Stimulated activated CD8-positive, alpha-beta memory T cell treated with anti-CD3 and anti-CD28 coated beads, Interleukin-4, amount 100 ng/mL, for 24 hours (primary cell): Measurements from ENCODE around the gene ZNF225.
A peak's percentile ranks its signal among the peaks of the same experiment; 100 is the strongest.
"Not testable (repeated sequence)": the region's sequence is repeated elsewhere in the genome, so short reads cannot be mapped to it uniquely, and the experiment has no call there.

Experiments used
- DNase-seq: peaks from one replicate; pipeline ENCODE4 v3.0.0-alpha.2; 2020; ENCODE audit warnings: low read depth

ZNF225 gene

GRCh38 chr19:44163789-44164188 lies 50.6 kb downstream of the ZNF225 start:
- no peak for DNase-seq

DNA sequence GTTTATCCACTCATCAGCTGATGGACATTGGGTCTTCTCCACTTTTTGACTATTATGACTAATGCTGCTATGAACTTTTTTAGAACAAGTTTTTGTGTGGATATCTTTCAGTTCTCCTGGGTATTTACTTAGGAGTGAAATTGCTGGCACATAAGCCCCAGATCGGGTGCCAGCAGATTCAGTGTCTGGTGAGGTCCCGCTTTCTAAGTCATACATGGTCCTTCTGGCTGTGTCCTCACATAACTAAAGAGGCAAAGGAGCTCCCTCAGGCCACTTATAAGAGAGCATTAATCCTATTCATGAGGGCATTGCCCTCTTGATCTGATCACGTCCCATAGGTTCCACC lies 51.1 kb downstream of the ZNF225 start:
- no peak for DNase-seq

DNA sequence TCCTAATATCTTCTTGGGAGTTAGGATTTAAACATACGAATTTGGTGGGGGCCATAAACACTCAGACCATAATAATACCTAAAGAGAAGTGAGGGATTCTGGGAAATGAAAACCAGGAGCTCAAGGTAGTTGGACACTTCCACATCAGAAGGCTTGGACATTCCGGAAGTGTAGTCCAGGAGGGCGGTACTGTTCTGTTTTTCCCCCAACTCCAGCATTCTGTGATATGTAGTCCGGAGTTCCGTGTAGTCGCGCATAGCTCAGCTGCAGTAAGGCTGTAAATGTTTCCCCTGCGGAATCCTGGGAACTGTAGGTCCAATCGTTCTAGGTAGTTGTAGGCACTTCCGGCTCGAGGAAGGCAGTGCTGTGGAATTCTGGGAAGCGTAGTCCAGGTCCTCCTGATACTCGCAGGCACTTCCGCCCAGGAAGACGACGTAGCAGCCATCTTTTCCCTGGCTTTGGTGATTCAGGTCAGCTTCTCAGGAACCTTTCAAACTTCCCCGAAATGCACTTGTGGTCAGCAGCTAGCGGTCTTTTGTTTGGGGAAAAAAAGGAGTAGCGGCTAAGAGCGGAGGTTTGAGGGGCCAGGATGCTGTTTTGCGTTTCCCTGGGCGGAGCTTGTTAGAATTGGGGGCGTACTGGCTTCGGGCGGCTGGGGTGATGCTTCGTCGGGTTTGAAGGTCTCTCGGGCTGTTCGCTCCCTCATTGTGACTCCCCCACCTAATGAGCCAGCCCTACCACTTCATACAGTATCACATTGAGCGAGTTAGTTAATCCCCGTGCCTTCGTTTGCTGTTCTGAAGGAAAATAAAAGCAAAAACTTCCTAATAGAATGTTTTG lies 51.7 kb downstream of the ZNF225 start, which contains the start of gene ZNF226:
Gene ZNF226 (plus strand): TSS at position 428 of the 840 bp plus-strand sequence. CDS start 4,981 bp downstream, outside the sequence.
- DNase-seq, result peak; percentile 72

- DNase-seq, result not testable (repeated sequence)
Observed at GRCh38 chr19:44170660-44171059, 57.5 kb downstream of the ZNF225 start.

- DNase-seq, result no peak
Observed at GRCh38 chr19:44176590-44176989, 63.4 kb downstream of the ZNF225 start.

DNA sequence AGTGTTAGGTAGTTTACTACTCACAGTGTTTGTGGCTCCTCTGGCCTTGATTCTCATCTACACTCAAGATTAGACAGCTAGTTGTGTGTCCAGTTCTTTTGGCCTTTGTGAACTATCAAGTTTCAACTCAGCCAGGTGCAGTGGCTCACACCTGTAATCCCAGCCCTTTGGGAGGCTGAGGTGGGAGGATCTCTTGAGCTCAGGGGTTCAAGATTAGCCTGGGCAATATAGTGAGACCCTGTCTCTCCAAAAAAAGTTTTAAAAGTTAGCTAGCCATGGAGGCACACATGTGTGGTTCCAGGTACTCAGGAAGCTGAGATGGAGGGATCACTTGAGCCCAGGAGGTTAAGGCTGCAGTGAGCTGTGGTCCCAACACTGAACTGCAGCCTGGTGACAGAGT lies 67.8 kb downstream of the ZNF225 start:
- no peak for DNase-seq

GRCh38 chr19:44182145-44182544 lies 68.9 kb downstream of the ZNF225 start:
- DNase-seq, result no peak
